ENCODE results near the gene OR51V1.
"Not testable (repeated sequence)": the region's sequence is repeated elsewhere in the genome, so short reads cannot be mapped to it uniquely, and the experiment has no call there.

Gene OR51V1, protein sequence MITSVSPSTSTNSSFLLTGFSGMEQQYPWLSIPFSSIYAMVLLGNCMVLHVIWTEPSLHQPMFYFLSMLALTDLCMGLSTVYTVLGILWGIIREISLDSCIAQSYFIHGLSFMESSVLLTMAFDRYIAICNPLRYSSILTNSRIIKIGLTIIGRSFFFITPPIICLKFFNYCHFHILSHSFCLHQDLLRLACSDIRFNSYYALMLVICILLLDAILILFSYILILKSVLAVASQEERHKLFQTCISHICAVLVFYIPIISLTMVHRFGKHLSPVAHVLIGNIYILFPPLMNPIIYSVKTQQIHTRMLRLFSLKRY

DNA sequence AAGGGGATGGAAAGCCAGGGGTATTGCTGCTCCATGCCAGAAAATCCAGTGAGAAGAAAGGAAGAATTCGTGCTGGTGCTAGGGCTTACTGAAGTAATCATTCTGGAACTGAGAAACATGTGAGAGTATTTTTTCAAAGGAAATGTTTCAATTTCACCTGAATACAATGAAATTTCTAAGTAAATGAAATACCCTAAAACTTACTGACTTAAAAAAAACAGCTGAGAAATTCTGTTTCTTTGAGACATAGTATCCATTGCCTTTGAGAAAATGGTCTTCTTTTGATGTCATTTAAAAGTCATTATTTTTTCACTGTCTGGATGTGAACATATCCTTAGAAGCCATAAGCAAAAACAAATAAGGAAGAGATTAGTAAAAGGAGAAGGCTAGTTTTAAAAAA is at the start of gene OR51V1:
Gene OR51V1, minus strand, starts transcription at position 101 of the 400 bp plus-strand sequence. Its CDS starts 0 bp downstream, at position 101.
- no peak for DNase-seq

GRCh38 chr11:5249807-5250396 is 49.4 kb upstream of the OR51V1 start, which contains the start of gene HBG1:
TSS of gene HBG1 (minus strand) at chr11:5249857. CDS start at chr11:5249804, 53 bp downstream.
- not testable (repeated sequence) for DNase-seq

- DNase-seq, result not testable (repeated sequence)
These were observed 48.0 kb upstream of the OR51V1 start for GRCh38 chr11:5248498-5248897.

- no peak for DNase-seq
These were observed 47.1 kb upstream of the OR51V1 start for GRCh38 chr11:5247472-5248192.

DNA sequence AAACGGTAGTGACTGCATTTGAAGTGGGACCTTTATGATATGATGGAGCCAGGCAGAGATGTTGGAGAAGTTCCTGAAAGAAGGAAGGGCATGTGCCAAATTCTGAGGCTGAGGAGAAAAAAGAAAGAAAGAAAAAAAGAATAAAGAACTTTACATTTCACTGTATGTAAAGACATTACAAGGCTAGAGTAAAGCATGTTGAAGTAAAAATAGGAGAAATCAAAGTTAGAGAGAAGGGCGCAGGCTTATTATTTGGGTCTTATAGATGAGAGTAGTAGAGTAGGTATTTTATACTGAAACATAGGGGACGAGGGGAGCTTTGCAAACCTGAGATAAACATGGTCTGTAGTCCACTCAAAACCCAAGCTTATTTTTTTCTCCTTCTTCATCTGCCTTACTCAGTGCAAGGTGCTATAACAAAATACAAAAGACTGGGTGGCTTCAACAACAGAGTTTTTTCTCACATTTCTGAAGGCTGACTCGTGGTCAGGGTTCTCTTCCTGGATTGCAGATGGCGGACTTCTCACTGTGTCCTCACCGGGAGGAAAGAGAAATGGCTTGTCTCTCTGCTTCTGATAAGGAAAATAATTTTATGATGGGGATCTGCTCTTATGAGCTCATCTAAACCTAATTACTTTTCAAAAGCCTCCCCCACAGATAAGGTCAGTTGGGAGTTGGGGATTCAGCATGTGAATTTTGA is 46.4 kb upstream of the OR51V1 start:
- no peak for DNase-seq

GRCh38 chr11:5245155-5245554 is 44.7 kb upstream of the OR51V1 start:
- no peak for DNase-seq

DNA sequence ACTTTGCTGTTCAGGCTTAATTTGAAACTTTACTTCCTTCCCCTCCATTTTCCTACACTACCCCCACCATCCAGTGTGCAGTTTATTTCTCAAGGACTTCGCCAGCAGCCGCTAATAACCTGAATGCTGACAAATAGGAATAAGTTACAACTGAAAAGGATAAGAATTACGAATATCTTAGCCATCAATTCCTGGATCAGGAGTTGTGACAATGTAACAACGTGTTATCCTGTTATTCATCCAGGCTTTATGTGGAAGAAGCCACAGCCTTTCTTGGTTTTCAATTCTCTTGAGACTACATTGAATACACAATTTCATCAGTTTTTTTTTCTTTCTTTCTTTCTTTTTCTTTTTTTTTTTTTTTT is 43.3 kb upstream of the OR51V1 start:
- DNase-seq, result no peak

DNA sequence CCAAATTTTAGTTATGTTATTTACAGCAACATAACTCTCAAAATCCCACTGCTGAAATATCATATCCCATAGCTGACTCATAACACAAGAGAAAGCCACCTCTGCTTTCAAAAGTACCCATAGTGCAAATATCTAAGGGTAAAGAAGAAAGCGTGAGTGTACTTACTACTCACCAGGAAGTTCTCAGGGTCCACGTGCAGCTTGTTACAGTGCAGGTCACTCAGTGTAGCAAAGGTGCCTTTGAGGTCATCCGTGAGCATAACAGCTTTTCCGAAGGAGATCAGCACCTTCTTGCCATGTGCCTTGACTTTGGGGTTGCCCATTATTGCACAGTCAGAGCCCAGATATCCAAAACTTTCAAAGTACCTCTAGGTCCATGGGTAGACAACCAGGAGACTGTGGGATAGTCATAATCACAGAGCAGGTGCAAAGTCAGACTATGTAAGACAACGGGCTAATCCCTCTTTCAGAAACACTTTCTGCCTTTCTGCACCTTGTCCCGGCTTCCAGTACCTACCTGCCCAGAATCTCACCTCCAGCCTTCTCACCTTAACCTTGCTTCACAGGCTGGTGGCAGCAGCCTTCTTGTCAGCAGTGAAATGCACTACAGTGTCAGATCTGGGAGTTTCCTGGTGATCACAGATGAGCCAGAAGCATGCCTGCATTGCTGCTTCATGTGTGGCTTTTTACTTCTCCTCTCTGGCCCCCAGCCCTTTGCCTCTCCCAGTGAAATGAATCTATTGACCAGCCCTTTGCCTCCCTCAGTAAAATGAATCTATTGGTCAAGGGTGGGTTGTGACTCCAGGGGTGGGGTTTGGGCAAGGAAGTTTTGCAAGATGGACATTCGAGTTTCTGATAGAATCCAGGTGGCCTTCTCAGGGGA is 42.7 kb upstream of the OR51V1 start:
- DNase-seq, result no peak

DNA sequence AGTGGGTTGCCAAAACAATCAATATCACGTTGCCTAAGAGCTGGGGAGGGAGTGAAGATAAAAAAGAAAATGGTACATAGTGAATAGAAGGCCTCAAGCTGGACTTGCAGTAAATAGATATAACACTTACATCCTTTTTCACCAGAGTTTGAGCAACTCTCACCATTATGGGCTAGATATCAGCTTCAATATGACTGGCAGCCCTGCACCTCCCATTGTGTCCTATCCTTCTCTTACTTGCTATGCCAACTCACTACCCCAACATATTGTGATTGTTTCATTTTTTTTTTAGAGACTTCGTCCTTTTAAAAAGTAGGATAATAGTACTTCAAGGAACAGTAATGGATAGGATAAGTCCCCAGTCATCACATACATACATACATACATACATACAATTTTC is 41.7 kb upstream of the OR51V1 start:
- no peak for DNase-seq

GRCh38 chr11:5241458-5241857 is 41.0 kb upstream of the OR51V1 start:
- DNase-seq, result no peak

DNA sequence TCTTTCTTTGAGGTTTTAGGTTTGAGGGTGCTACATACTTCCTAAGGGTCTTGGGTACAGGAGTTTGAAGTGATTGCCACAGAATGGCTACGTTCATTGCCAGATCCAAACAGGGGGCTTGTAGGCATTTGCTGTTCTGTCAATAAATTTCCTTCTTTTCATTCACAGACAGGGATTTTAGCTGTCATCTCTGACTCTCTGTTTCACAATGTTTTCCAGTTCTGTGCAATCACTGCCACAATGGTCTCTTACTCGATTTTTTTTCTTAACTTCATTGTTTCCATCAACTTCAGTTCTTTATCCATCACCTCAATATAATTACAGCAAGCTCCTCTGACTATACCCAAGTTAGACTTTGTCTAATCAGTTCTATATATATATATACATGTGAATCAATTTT is 40.0 kb upstream of the OR51V1 start:
- no peak for DNase-seq

- no peak for DNase-seq
These were observed 39.6 kb upstream of the OR51V1 start for GRCh38 chr11:5240056-5240455.

DNA sequence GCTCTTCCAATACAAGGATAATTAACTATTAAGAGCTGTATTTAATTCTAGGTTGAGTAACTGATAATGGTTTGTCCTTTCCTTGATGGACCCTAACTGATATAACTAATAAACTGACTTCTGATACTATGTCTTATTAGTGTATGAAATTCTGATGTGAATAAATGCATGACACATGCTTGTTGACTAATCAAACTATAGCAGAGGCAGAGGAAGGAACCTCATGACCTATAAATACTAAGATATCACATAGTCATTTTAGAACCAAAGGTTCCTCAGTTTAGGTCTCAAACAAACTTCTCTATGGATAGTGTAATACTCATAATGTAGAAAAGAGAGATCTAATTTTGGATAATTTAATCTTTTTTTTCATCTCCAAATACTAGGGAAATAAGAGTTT is 38.6 kb upstream of the OR51V1 start:
- peak in 1 of 2 donors; percentile 7 for DNase-seq

GRCh38 chr11:5238486-5238885 is 38.0 kb upstream of the OR51V1 start:
- DNase-seq, result peak; percentile 20 to 26

DNA sequence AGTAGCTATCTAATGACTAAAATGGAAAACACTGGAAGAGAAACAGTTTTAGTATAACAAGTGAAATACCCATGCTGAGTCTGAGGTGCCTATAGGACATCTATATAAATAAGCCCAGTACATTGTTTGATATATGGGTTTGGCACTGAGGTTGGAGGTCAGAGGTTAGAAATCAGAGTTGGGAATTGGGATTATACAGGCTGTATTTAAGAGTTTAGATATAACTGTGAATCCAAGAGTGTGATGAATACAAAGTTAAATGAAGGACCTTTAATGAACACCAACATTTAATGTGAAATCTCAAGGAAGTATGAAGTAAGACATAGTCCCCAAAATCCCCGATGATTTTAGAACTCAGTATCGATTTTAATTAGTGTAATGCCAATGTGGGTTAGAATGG is 36.9 kb upstream of the OR51V1 start:
- no peak for DNase-seq

- DNase-seq, result no peak
These were observed 35.0 kb upstream of the OR51V1 start for GRCh38 chr11:5235364-5236095.

GRCh38 chr11:5234381-5234834 is 33.9 kb upstream of the OR51V1 start, which contains the start of gene HBD:
TSS of gene HBD (minus strand) at chr11:5234483. CDS start at chr11:5234433, 50 bp downstream.
- DNase-seq, result no peak

GRCh38 chr11:5233307-5233706 is 32.8 kb upstream of the OR51V1 start:
- DNase-seq, result no peak

DNA sequence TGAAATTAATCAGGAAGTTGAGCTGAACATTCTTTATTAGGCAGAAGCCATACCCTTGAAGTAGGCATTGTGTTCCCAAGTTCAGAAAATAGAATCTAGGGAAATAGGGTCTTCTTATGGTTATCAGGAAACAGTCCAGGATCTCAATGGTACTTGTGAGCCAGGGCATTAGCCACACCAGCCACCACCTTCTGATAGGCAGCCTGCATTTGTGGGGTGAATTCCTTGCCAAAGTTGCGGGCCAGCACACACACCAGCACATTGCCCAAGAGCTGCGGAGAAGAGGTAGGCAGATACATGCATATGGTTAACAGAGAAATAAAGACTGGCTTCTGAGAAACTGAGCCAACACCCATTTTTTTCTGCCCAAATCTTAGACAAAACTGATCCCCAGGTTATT is 32.3 kb upstream of the OR51V1 start:
- DNase-seq, result no peak

DNA sequence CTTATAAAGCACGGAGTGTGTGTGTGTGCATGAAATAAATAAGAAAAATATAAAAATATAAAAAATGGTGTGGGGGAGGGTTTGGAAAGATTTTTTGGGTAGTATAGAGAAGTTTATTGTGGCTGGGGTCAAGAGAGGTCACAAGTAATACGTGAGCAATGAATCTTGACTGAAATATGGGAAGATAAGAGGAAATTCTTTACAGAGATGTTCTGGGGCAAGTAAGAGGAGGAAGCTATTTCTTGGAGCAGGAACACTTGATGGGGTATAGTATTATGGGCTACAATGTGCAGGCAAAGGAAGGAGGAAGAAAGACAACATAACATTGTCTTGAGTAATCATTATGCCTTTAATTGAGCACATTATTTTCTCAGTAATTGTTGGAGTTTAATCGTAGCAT is 31.7 kb upstream of the OR51V1 start:
- no peak for DNase-seq

DNA sequence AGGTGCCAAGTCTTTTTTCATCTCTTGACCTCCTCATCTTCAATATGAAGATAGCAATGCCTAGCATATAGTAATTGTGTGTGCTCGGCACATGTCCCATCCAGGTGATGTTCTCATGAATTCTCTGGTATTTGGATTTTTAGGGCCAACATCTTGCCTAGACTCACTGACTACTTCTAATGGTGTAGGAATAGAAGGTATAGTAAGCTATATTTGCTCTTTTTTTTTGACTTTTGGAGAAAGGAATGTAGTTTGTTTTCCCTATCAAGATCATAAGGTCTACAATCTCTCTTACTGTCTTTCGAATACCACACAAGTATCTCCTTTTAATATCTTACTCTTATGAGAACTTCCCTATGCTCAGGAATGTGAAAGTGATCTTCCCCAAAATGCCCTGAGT is 30.6 kb upstream of the OR51V1 start:
- DNase-seq, result no peak

Measured in inflammatory macrophage treated with lipopolysaccharide for 1 hour (primary cell).